WI38 (cell line): ENCODE data around the gene SLC5A11.

Experiments
- H3K4me3 ChIP-seq: 2 replicates; pipeline ENCODE4 v1.5.1; 2011; ENCODE audit warnings: low read depth, mild to moderate bottlenecking, control low read depth, low read length
- CTCF ChIP-seq: IDR thresholded peaks from 2 replicates; pipeline ENCODE4 v1.5.1; 2012; ENCODE audit warnings: low read depth, mild to moderate bottlenecking, control low read depth, low read length

Gene SLC5A11

GRCh38 chr16:24869033-24869432 is 23.3 kb downstream of the SLC5A11 start:
- TF ChIP-seq CTCF, result no peak
- no peak overlapping the region for H3K4me3 ChIP-seq

GRCh38 chr16:24871891-24872290 is 26.1 kb downstream of the SLC5A11 start:
- no peak overlapping the region for H3K4me3 ChIP-seq
- no peak for TF ChIP-seq CTCF

- no peak for TF ChIP-seq CTCF
- no peak overlapping the region for H3K4me3 ChIP-seq
Measured at GRCh38 chr16:24873028-24873427, 27.3 kb downstream of the SLC5A11 start.

- H3K4me3 ChIP-seq, result no peak overlapping the region
- no peak for TF ChIP-seq CTCF
Measured at GRCh38 chr16:24875466-24875865, 29.7 kb downstream of the SLC5A11 start.

- no peak overlapping the region for H3K4me3 ChIP-seq
- TF ChIP-seq CTCF, result no peak
Measured at GRCh38 chr16:24876231-24876630, 30.5 kb downstream of the SLC5A11 start.

- H3K4me3 ChIP-seq, result no peak overlapping the region
- no peak for TF ChIP-seq CTCF
Measured at GRCh38 chr16:24879684-24880083, 33.9 kb downstream of the SLC5A11 start.

GRCh38 chr16:24883714-24884151 is 38.0 kb downstream of the SLC5A11 start:
- no peak for TF ChIP-seq CTCF
- no peak overlapping the region for H3K4me3 ChIP-seq
